K562 (cell line): Measurements from ENCODE around the gene FRMD4A. TPM values are rescaled to one million over a fixed set of nuclear protein-coding genes. Genes with fewer than 3 reads are reported as not detected.
"Not testable (repeated sequence)": the region's sequence is repeated elsewhere in the genome, so short reads cannot be mapped to it uniquely, and the experiment has no call there.

Source experiments
- ATAC-seq: fragments of 200-7000 bp; cut with Tn5 transposase; 3 replicates; pipeline ENCODE4 v1.9.1; 2020; ENCODE audit warnings: moderate library complexity
- BruUV-seq: library from RNA; stranded (reverse); fragments of 400-500 nt; replicated peaks from 2 replicates; lab custom pipeline; 2021; lab: Mats Ljungman, UMichigan
- CTCF ChIA-PET: fragments of 300-600 bp; formaldehyde crosslinking; extraction: SDS; loops from one replicate; lab custom pipeline; 2021; ENCODE audit warnings: low intra/inter-chr PET ratio; lab: Yijun Ruan, JAX
- POLR2A ChIA-PET: fragments of 300-600, 350-650 bp; sonication (Branson Sonifier 250); formaldehyde crosslinking; extraction: SDS; loops from one replicate; lab custom pipeline; 2021; ENCODE audit warnings: antibody characterized with exemption, inconsistent platforms; lab: Yijun Ruan, JAX
- DNase-seq, 4 experiments: peaks; one replicate each; pipeline versions ENCODE4 v3.0.0 to v3.0.0-alpha.2; 2011 to 2018; ENCODE audit warnings: low spot score in 3 of 4, mixed read lengths in 3 of 4; ENCODE audit errors: extremely low read depth in 1 of 4
- FAIRE-seq: peaks from 2 replicates; lab custom pipeline; 2011; peaks lifted over from hg19 to GRCh38; lab: Jason Lieb, UNC
- H2AFZ ChIP-seq: 2 replicates; pipeline ENCODE4 v1.6.0; 2011; ENCODE audit warnings: low read depth, low read length, control low read depth, inconsistent platforms
- H3K27ac ChIP-seq: fragments of 200-600 bp; 3 replicates; pipeline ENCODE4 v1.8.0; 2011; ENCODE audit warnings: low read depth, mild to moderate bottlenecking, control low read depth, inconsistent platforms, low read length, moderate library complexity, mixed read lengths; ENCODE audit errors: extremely low read depth
- H3K27me3 ChIP-seq, 2 experiments: fragments of 300-600 bp in 1 of 2; 2 replicates in 1 of 2; 3 replicates in 1 of 2; pipeline versions ENCODE4 v1.6.0 to v1.8.0; 2011; ENCODE audit warnings: inconsistent platforms in 2 of 2, low read length in 2 of 2, mild to moderate bottlenecking in 1 of 2, mixed read lengths in 1 of 2, moderate library complexity in 1 of 2; ENCODE audit not compliant: control insufficient read depth in 2 of 2, insufficient read depth in 2 of 2
- H3K36me3 ChIP-seq: fragments of 300-600 bp; 3 replicates; pipeline ENCODE4 v1.8.0; 2011; ENCODE audit warnings: mild to moderate bottlenecking, low read length, inconsistent platforms; ENCODE audit not compliant: control insufficient read depth, insufficient read depth
- H3K4me1 ChIP-seq, 2 experiments: fragments of 200-600 bp in 1 of 2; replicated peaks in 1 of 2; 2 replicates in 1 of 2; 3 replicates in 1 of 2; pipeline versions ENCODE4 v1.5.1 to v1.8.0; 2011; ENCODE audit warnings: inconsistent platforms in 2 of 2, low read length in 2 of 2, mild to moderate bottlenecking in 1 of 2, mixed read lengths in 1 of 2, moderate library complexity in 1 of 2; ENCODE audit not compliant: control insufficient read depth in 2 of 2, insufficient read depth in 2 of 2
- H3K4me2 ChIP-seq: 2 replicates; pipeline ENCODE4 v1.6.1; 2011; ENCODE audit warnings: low read length, control low read depth, inconsistent platforms, mixed read lengths; ENCODE audit not compliant: insufficient read depth
- H3K4me3 ChIP-seq: fragments of 200-600 bp; sonication (generic), shearing (Covaris generic); 2 replicates; pipeline ENCODE4 v1.5.1; 2016; ENCODE audit warnings: control low read depth, inconsistent platforms
- H3K79me2 ChIP-seq: fragments of 200-600 bp; 3 replicates; pipeline ENCODE4 v1.8.0; 2011; ENCODE audit warnings: low read length, inconsistent platforms; ENCODE audit not compliant: control insufficient read depth, insufficient read depth
- H3K9ac ChIP-seq, 2 experiments: 2 replicates each; pipeline versions ENCODE4 v1.6.0 to v1.6.1; 2011; ENCODE audit warnings: low read depth in 2 of 2, low read length in 2 of 2, control low read depth in 1 of 2, inconsistent platforms in 1 of 2, mild to moderate bottlenecking in 1 of 2, mixed read lengths in 1 of 2; ENCODE audit not compliant: insufficient read depth in 1 of 2
- H3K9me1 ChIP-seq: one replicate; pipeline ENCODE4 v1.6.0; 2011; ENCODE audit warnings: inconsistent platforms, mild to moderate bottlenecking, low read length, moderate library complexity; ENCODE audit not compliant: control insufficient read depth, insufficient read depth
- H3K9me3 ChIP-seq: replicated peaks from 2 replicates; pipeline ENCODE4 v1.5.1; 2011; ENCODE audit warnings: low read depth, low read length, inconsistent platforms; ENCODE audit not compliant: control insufficient read depth, insufficient read depth
- H4K20me1 ChIP-seq: replicated peaks from 2 replicates; pipeline ENCODE4 v1.6.1; 2011; ENCODE audit warnings: low read length, inconsistent platforms, mixed read lengths; ENCODE audit not compliant: control insufficient read depth, insufficient read depth
- BRD9 ChIP-seq: fragments of 450-650 bp; IDR thresholded peaks from 2 replicates; pipeline ENCODE4 v1.6.1; 2018; ENCODE audit warnings: low read depth; ENCODE audit not compliant: partially characterized antibody
- DMBX1 ChIP-seq: fragments of 250-450 bp; sonication (Bioruptor Pico); IDR thresholded peaks from 2 replicates; pipeline ENCODE4 v1.8.0; 2022; ENCODE audit warnings: inconsistent platforms, mild to moderate bottlenecking, moderate library complexity, borderline replicate concordance
- NCOA6 ChIP-seq: fragments of 450-650 bp; IDR thresholded peaks from 2 replicates; pipeline ENCODE4 v1.6.1; 2017; ENCODE audit warnings: mild to moderate bottlenecking
- PCBP2 ChIP-seq: fragments of 200-400 bp; formaldehyde crosslinking; IDR thresholded peaks from 2 replicates; pipeline ENCODE4 v1.6.1; 2018; ENCODE audit warnings: low read length, low read depth, mild to moderate bottlenecking, moderate library complexity; ENCODE audit not compliant: poor library complexity, severe bottlenecking
- ZNF764 ChIP-seq: fragments of 250-450 bp; sonication (Bioruptor Pico); IDR thresholded peaks from 2 replicates; pipeline ENCODE4 v1.4.0; 2020; ENCODE audit warnings: low read depth, mild to moderate bottlenecking, moderate library complexity
- WGBS: fragments of 100-300 bp; shearing (Covaris generic); methylation state at CpG from one replicate; pipeline ENCODE4 v1.1.6; 2016; ENCODE audit warnings: low coverage, mixed read lengths; ENCODE audit not compliant: insufficient coverage; ENCODE audit errors: missing lambda C conversion rate; 5-methylcytosine and 5-hydroxymethylcytosine counted together
- in situ Hi-C: fragments of 300-500 bp; cut with MboI; formaldehyde crosslinking; loops from 4 replicates; pipeline ENCODE4 v1.15.0; 2018; ENCODE audit warnings: inconsistent platforms, mixed read lengths
- intact Hi-C: fragments of 100-400 bp; cut with micrococcal nuclease; formaldehyde crosslinking; loops from 2 replicates; pipeline ENCODE4 v1.14.2; 2022
- polyA plus RNA-seq, 8 experiments: library from polyadenylated mRNA; depleted of rRNA in 4 of 8; stranded (reverse) in 5 of 8; unstranded in 3 of 8; fragments of >200 nt; fragmentation: Nextera tagmentation in 2 of 8; fragmentation: Illumina TruSeq in 1 of 8; extraction: Ambion mirVana in 2 of 8; extraction: Trizol in 1 of 8; gene quantifications; 2 replicates each; pipeline versions ENCODE4 v1.2.1 to v1.2.3, GENCODE V29; 2011 to 2014; ENCODE audit warnings: inconsistent platforms in 1 of 8, missing spikeins in 1 of 8
- total RNA-seq, 7 experiments: library from RNA; depleted of rRNA in 6 of 7; stranded (reverse); fragments of >200 nt in 6 of 7; fragmentation: Illumina TruSeq in 2 of 7; extraction: Trizol in 2 of 7; gene quantifications; 2 replicates each; pipeline versions ENCODE4 v1.2.1 to v1.2.3, GENCODE V29; 2011 to 2021; ENCODE audit warnings: low replicate concordance in 1 of 7

Gene FRMD4A
- total and polyA plus RNA-seq, 9 of the 15 experiments (the other 6 are each of a cell fraction or from before 2014, with no cell fraction given): 0.80 to 5.2 (median 3.0) TPM

DNA sequence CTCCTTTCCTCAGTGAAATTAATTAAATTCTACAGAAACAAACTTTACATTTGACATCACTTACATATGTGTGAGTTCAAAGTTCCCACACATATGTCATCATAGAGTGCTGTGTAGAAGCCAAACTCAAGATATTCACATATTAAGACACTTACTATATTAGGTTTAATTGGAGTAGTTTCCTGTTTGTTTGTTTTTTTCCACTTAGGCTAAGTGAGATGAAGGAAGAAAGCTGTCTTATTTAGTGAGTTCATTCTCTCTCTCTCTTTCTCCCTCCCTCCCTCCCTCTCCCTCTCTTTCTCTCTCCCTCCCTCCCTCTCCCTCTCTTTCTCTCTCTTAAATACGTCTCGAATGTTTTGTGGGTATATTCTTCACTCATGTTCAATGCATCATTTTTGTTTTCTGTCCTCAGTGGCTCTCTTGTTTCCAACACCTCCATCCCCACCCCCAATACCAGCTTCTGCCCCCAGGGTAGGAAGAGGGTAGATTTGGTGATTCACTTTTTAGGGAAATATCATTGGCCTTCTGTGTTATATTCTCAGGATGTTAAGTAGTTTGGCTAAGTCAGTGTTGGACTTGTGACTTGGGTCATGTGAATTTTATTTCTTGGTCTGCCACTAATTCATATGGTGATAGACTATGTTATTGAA is 262.0 kb downstream of the FRMD4A start:
- DNase-seq (no peak), FAIRE-seq (no peak), ATAC-seq (no peak)
- no TSS peak for BruUV-seq
- no peak overlapping the region for H3K4me3 ChIP-seq
- H3K79me2 ChIP-seq: no peaks in the 10 kb centered on the region
- H2AFZ ChIP-seq: no peak overlapping the region
- in situ Hi-C loops (no loop called here), intact Hi-C loops (no loop called here)
- H3K27ac ChIP-seq: no peak overlapping the region
- POLR2A ChIA-PET: interaction anchor here (0.6 kb wide), 1 partner anchor 799 kb away, joined by 3 read pairs; no protein-coding TSS in a partner anchor
- H3K4me1 ChIP-seq: no peaks in the 10 kb centered on the region
- TF ChIP-seq BRD9 (no peak), NCOA6 (no peak), ZNF764 (CRISPR knock-in tag) (no peak), DMBX1 (CRISPR knock-in tag) (no peak), PCBP2 (peak; percentile 34)
- H3K36me3 ChIP-seq: no peaks in the 10 kb centered on the region
- no peak overlapping the region for H3K4me2 ChIP-seq
- H3K9me1 ChIP-seq: no peaks in the 10 kb centered on the region
- H3K9ac ChIP-seq: no peak overlapping the region
- CTCF ChIA-PET: no interaction called here
- H3K9me3 ChIP-seq: no peaks in the 10 kb centered on the region
- no peaks in the 10 kb centered on the region for H4K20me1 ChIP-seq
- H3K27me3 ChIP-seq: peaks cover 5 to 7% of the 10 kb centered on the region in 2 experiments; a peak in 4 of 5 replicates
- 0% methylated on average over 2 of the region's 2 CpGs for WGBS

- DNase-seq, H2AFZ ChIP-seq, H3K79me2 ChIP-seq, H3K9me1 ChIP-seq, H3K9ac ChIP-seq, intact Hi-C loops, POLR2A ChIA-PET, H3K9me3 ChIP-seq, H4K20me1 ChIP-seq, ATAC-seq, H3K27ac ChIP-seq, in situ Hi-C loops, FAIRE-seq, H3K4me3 ChIP-seq, BruUV-seq, H3K4me1 ChIP-seq, CTCF ChIA-PET, H3K4me2 ChIP-seq, H3K36me3 ChIP-seq, H3K27me3 ChIP-seq: not testable (repeated sequence)
- 0% methylated on average over 5 of the region's 5 CpGs for WGBS
These were observed 263.1 kb downstream of the FRMD4A start for GRCh38 chr10:14067638-14068037.
